Measurements from ENCODE around the gene GUCY1B1. TPM values are rescaled to one million over a fixed set of nuclear protein-coding genes. Genes with fewer than 3 reads are reported as not detected.

The GUCY1B1 gene
- polyA plus RNA-seq (2013): 70.9 TPM

DNA sequence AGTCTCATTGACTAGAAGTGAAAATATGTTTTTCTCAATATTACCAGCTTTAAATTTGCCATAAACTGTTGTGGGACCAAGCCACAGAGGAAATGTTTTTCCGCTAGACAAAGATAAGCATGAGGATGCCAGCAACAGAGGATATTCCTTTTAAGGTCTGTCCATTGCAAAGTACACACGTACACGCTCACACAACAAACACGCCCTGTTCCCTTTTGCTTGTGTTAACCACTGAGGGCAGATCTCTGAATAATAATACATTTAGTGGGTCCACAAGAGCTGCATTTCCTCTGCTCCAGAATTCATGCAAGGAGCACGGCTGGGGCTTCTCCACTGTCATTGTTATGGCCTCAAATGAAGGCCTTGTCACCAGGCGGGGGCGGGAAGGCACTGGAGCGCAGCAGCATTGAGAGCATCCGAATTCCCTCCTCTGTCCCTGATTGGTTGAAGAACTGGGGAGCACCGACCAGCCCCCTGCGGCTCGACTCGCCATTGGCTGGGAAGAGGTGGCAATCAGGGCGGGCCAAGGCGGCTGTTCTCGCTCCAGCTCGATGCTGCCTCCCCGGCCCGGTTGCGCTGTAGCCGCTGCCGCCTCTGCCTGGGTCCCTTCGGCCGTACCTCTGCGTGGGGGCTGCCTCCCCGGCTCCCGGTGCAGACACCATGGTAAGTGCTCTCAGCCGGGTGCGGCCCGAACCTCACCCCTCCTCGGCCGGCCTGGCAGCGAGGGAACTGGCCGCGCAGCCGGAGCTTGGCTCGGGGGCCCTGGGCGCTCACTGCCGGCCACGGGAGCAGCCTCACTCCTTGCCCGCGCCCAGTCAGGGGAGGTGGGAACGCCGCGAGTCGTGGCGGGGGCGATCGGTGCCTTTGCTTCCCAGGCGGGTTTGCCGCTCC lies at the start of gene GUCY1B1:
Gene GUCY1B1 (plus strand): TSS at position 541 of the 891 bp plus-strand sequence. CDS start 120 bp downstream, at position 661.
- Histone ChIP-seq H3K4me3 (ENCODE audit: control insufficient read depth in 1 of 7, extremely low read depth in 1 of 7, insufficient read depth in 4 of 7, low read depth in 2 of 7, low read length in 6 of 7) (peak within 1 kb of the TSS; percentile 72 to 96 (median 81)), H3K36me3 (ENCODE audit: control insufficient read depth in 4 of 4, insufficient read depth in 4 of 4, low read length in 3 of 4) (no peaks in the 10 kb centered on the region), H3K27me3 (replicated peaks in 2 of 5; ENCODE audit: control insufficient read depth in 4 of 5, insufficient read depth in 5 of 5, low read length in 4 of 5) (no peaks in the 10 kb centered on the region), H3K9me3 (ENCODE audit: control extremely low read depth in 1 of 5, control insufficient read depth in 4 of 5, insufficient read depth in 2 of 5, low read depth in 1 of 5, low read length in 4 of 5) (no peaks in the 10 kb centered on the region), H3K4me1 (ENCODE audit: control extremely low read depth in 1 of 4, control insufficient read depth in 4 of 4, insufficient read depth in 4 of 4, low read length in 3 of 4) (peaks cover 5 to 47% (median 13%) of the 10 kb centered on the region in 4 experiments), H3K27ac (ENCODE audit: insufficient read depth in 1 of 2, low read depth in 1 of 2, low read length in 2 of 2, poor library complexity in 1 of 2, severe bottlenecking in 2 of 2) (peak within 1 kb of the TSS; percentile 48 to 83)
- ChIA-PET CTCF (interaction anchor here (0.8 to 2.3 kb wide), 15 partner anchors 9 to 230 kb away, joined by 3 to 9 read pairs (median 4); no protein-coding TSS in a partner anchor), POLR2A (interaction anchor here (0.7 to 1.5 kb wide), 5 partner anchors 11 to 91 kb away, joined by 3 to 4 read pairs (median 3); no protein-coding TSS in a partner anchor)
- WGBS (ENCODE audit: insufficient coverage): under 1% methylated on average over 46 of the region's 51 CpGs
- DNase-seq: peak; percentile 99

DNA sequence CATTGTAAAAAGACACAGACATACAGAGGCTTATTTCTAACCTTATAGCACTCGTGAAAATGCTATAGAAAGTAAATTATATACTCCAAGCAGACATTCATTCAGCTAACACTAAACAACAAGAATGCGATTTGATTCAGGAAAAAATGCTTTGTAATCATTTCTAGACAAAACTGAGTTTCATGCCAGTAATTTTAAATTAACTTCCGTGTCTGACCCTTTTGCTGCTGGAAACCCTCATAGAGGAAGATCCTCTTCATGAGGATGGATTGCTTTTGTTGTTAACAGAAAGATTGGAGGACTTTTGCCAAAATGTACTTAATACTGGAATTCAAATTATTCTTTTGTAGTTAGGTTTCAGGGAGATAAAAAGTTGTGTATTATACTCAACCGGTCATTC lies 48.9 kb upstream of the GUCY1B1 start:
- Histone ChIP-seq H3K27ac (ENCODE audit: insufficient read depth in 1 of 2, low read depth in 1 of 2, low read length in 2 of 2, poor library complexity in 1 of 2, severe bottlenecking in 2 of 2) (no peak overlapping the region), H3K36me3 (ENCODE audit: control insufficient read depth in 4 of 4, insufficient read depth in 4 of 4, low read length in 3 of 4) (peaks cover 19 to 80% (median 39%) of the 10 kb centered on the region in 4 experiments), H3K27me3 (replicated peaks in 2 of 5; ENCODE audit: control insufficient read depth in 4 of 5, insufficient read depth in 5 of 5, low read length in 4 of 5) (no peaks in the 10 kb centered on the region), H3K4me1 (ENCODE audit: control extremely low read depth in 1 of 4, control insufficient read depth in 4 of 4, insufficient read depth in 4 of 4, low read length in 3 of 4) (peaks cover 3 to 34% (median 14%) of the 10 kb centered on the region in 4 experiments), H3K4me3 (ENCODE audit: control insufficient read depth in 1 of 7, extremely low read depth in 1 of 7, insufficient read depth in 4 of 7, low read depth in 2 of 7, low read length in 6 of 7) (no peak overlapping the region), H3K9me3 (ENCODE audit: control extremely low read depth in 1 of 5, control insufficient read depth in 4 of 5, insufficient read depth in 2 of 5, low read depth in 1 of 5, low read length in 4 of 5) (no peaks in the 10 kb centered on the region)
- CTCF ChIA-PET: interaction anchor here (0.9 to 2.0 kb wide), 7 partner anchors 8 to 269 kb away, joined by 3 to 6 read pairs (median 3); no protein-coding TSS in a partner anchor
- WGBS (ENCODE audit: insufficient coverage): 100% methylated on average over 2 of the region's 4 CpGs
- POLR2A ChIA-PET: interaction anchor here (1.6 kb wide), 1 partner anchor 34 kb away, joined by 5 read pairs; no protein-coding TSS in a partner anchor
- no peak for DNase-seq

GRCh38 chr4:155711556-155711955 lies 47.3 kb upstream of the GUCY1B1 start:
- Histone ChIP-seq H3K27me3 (replicated peaks in 2 of 5; ENCODE audit: control insufficient read depth in 4 of 5, insufficient read depth in 5 of 5, low read length in 4 of 5) (no peaks in the 10 kb centered on the region), H3K27ac (ENCODE audit: insufficient read depth in 1 of 2, low read depth in 1 of 2, low read length in 2 of 2, poor library complexity in 1 of 2, severe bottlenecking in 2 of 2) (peak overlapping the region in 1 of 2 experiments; percentile 10), H3K36me3 (ENCODE audit: control insufficient read depth in 4 of 4, insufficient read depth in 4 of 4, low read length in 3 of 4) (peaks cover 20 to 79% (median 38%) of the 10 kb centered on the region in 4 experiments), H3K4me1 (ENCODE audit: control extremely low read depth in 1 of 4, control insufficient read depth in 4 of 4, insufficient read depth in 4 of 4, low read length in 3 of 4) (peaks cover 3 to 34% (median 14%) of the 10 kb centered on the region in 4 experiments), H3K4me3 (ENCODE audit: control insufficient read depth in 1 of 7, extremely low read depth in 1 of 7, insufficient read depth in 4 of 7, low read depth in 2 of 7, low read length in 6 of 7) (no peak overlapping the region), H3K9me3 (ENCODE audit: control extremely low read depth in 1 of 5, control insufficient read depth in 4 of 5, insufficient read depth in 2 of 5, low read depth in 1 of 5, low read length in 4 of 5) (no peaks in the 10 kb centered on the region)
- peak in 2 of 3 donors; percentile 55 to 74 for DNase-seq
- no CpG with 5 or more reads among the region's 1 CpG for WGBS (ENCODE audit: insufficient coverage)
- POLR2A ChIA-PET: interaction anchor here (0.8 kb wide), 1 partner anchor 43 kb away, joined by 4 read pairs; no protein-coding TSS in a partner anchor
- CTCF ChIA-PET: interaction anchor here (0.8 to 2.2 kb wide), 9 partner anchors 9 to 265 kb away, joined by 3 to 10 read pairs (median 4); partner anchors contain the start of gene GUCY1A1

- no peaks in the 10 kb centered on the region for H3K27me3 ChIP-seq (replicated peaks in 2 of 5; ENCODE audit: control insufficient read depth in 4 of 5, insufficient read depth in 5 of 5, low read length in 4 of 5)
- CTCF ChIA-PET: interaction anchor here (1.1 to 1.9 kb wide), 3 partner anchors 11 to 184 kb away, joined by 3 to 4 read pairs (median 4); partner anchors contain the start of gene GUCY1A1
- POLR2A ChIA-PET: no interaction called here
- peaks cover 17 to 84% (median 43%) of the 10 kb centered on the region in 4 experiments for H3K36me3 ChIP-seq (ENCODE audit: control insufficient read depth in 4 of 4, insufficient read depth in 4 of 4, low read length in 3 of 4)
- H3K4me3 ChIP-seq (ENCODE audit: control insufficient read depth in 1 of 7, extremely low read depth in 1 of 7, insufficient read depth in 4 of 7, low read depth in 2 of 7, low read length in 6 of 7): peak overlapping the region in 1 of 7 experiments; percentile 3
- H3K9me3 ChIP-seq (ENCODE audit: control extremely low read depth in 1 of 5, control insufficient read depth in 4 of 5, insufficient read depth in 2 of 5, low read depth in 1 of 5, low read length in 4 of 5): no peaks in the 10 kb centered on the region
- WGBS (ENCODE audit: insufficient coverage): 33% methylated on average over 1 of the region's 3 CpGs
- H3K4me1 ChIP-seq (ENCODE audit: control extremely low read depth in 1 of 4, control insufficient read depth in 4 of 4, insufficient read depth in 4 of 4, low read length in 3 of 4): peaks cover 3 to 34% (median 14%) of the 10 kb centered on the region in 4 experiments
- DNase-seq: peak in 2 of 3 donors; percentile 62 to 71
- H3K27ac ChIP-seq (ENCODE audit: insufficient read depth in 1 of 2, low read depth in 1 of 2, low read length in 2 of 2, poor library complexity in 1 of 2, severe bottlenecking in 2 of 2): no peak overlapping the region
Observed at GRCh38 chr4:155712846-155713245, 46.0 kb upstream of the GUCY1B1 start.

DNA sequence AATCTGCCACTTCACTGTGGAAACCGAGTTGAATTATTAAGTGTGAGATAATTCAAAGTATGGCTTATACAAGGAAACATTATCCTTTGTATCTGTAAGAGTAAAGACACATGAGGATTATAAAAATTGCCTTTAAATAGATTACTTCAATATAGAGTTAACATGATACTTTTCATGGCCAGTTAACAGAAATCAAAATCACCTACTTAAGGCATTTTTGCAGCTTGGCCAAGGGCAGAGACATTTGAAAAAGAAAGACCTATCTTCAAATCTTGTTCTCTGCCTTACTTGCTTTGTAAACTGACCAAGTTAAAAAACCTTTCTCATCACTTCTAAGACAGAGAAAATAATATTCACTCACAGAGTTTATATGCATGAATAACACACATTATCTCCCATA lies 44.9 kb upstream of the GUCY1B1 start:
- no peak for DNase-seq
- H3K9me3 ChIP-seq (ENCODE audit: control extremely low read depth in 1 of 5, control insufficient read depth in 4 of 5, insufficient read depth in 2 of 5, low read depth in 1 of 5, low read length in 4 of 5): no peaks in the 10 kb centered on the region
- no CpG with 5 or more reads among the region's 1 CpG for WGBS (ENCODE audit: insufficient coverage)
- peaks cover 14 to 84% (median 49%) of the 10 kb centered on the region in 4 experiments for H3K36me3 ChIP-seq (ENCODE audit: control insufficient read depth in 4 of 4, insufficient read depth in 4 of 4, low read length in 3 of 4)
- no peak overlapping the region for H3K4me3 ChIP-seq (ENCODE audit: control insufficient read depth in 1 of 7, extremely low read depth in 1 of 7, insufficient read depth in 4 of 7, low read depth in 2 of 7, low read length in 6 of 7)
- no peaks in the 10 kb centered on the region for H3K27me3 ChIP-seq (replicated peaks in 2 of 5; ENCODE audit: control insufficient read depth in 4 of 5, insufficient read depth in 5 of 5, low read length in 4 of 5)
- peaks cover 3 to 34% (median 14%) of the 10 kb centered on the region in 4 experiments for H3K4me1 ChIP-seq (ENCODE audit: control extremely low read depth in 1 of 4, control insufficient read depth in 4 of 4, insufficient read depth in 4 of 4, low read length in 3 of 4)
- no peak overlapping the region for H3K27ac ChIP-seq (ENCODE audit: insufficient read depth in 1 of 2, low read depth in 1 of 2, low read length in 2 of 2, poor library complexity in 1 of 2, severe bottlenecking in 2 of 2)
- CTCF ChIA-PET: interaction anchor here (1.0 to 1.9 kb wide), 4 partner anchors 20 to 271 kb away, joined by 3 to 5 read pairs (median 4); partner anchors contain the start of gene GUCY1A1
- POLR2A ChIA-PET: interaction anchor here (1.1 kb wide), 1 partner anchor 47 kb away, joined by 4 read pairs; the partner anchor contains the start of gene GUCY1A1

- Histone ChIP-seq H3K9me3 (ENCODE audit: control extremely low read depth in 1 of 5, control insufficient read depth in 4 of 5, insufficient read depth in 2 of 5, low read depth in 1 of 5, low read length in 4 of 5) (no peaks in the 10 kb centered on the region), H3K36me3 (ENCODE audit: control insufficient read depth in 4 of 4, insufficient read depth in 4 of 4, low read length in 3 of 4) (peaks cover 14 to 73% (median 52%) of the 10 kb centered on the region in 4 experiments), H3K4me3 (ENCODE audit: control insufficient read depth in 1 of 7, extremely low read depth in 1 of 7, insufficient read depth in 4 of 7, low read depth in 2 of 7, low read length in 6 of 7) (no peak overlapping the region), H3K27me3 (replicated peaks in 2 of 5; ENCODE audit: control insufficient read depth in 4 of 5, insufficient read depth in 5 of 5, low read length in 4 of 5) (no peaks in the 10 kb centered on the region), H3K4me1 (ENCODE audit: control extremely low read depth in 1 of 4, control insufficient read depth in 4 of 4, insufficient read depth in 4 of 4, low read length in 3 of 4) (no peaks in the 10 kb centered on the region), H3K27ac (ENCODE audit: insufficient read depth in 1 of 2, low read depth in 1 of 2, low read length in 2 of 2, poor library complexity in 1 of 2, severe bottlenecking in 2 of 2) (no peak overlapping the region)
- 100% methylated on average over 1 of the region's 1 CpG for WGBS (ENCODE audit: insufficient coverage)
- CTCF ChIA-PET: interaction anchor here (1.1 to 1.9 kb wide), 2 partner anchors 9 to 36 kb away, joined by 3 to 5 read pairs; partner anchors contain the start of gene GUCY1B1
- POLR2A ChIA-PET: no interaction called here
- DNase-seq: no peak
Observed at GRCh38 chr4:155722336-155722735, 36.5 kb upstream of the GUCY1B1 start.

All from common myeloid progenitor, CD34-positive (primary cell).